HEK293 (cell line): ENCODE results near the gene DLD.

ENCODE experiments used
- AEBP2 ChIP-seq: fragments of 450-650 bp; formaldehyde crosslinking; IDR thresholded peaks from 2 replicates; pipeline ENCODE4 v1.5.1; 2016; ENCODE audit warnings: missing biosample characterization, missing genetic modification characterization, borderline replicate concordance
- BCL11A ChIP-seq: fragments of 450-650 bp; formaldehyde crosslinking; IDR thresholded peaks from 2 replicates; pipeline ENCODE4 v1.5.1; 2016; ENCODE audit warnings: low read depth, missing biosample characterization, missing genetic modification characterization
- GLIS1 ChIP-seq: fragments of 450-650 bp; formaldehyde crosslinking; IDR thresholded peaks from 2 replicates; pipeline ENCODE4 v1.5.1; 2016; ENCODE audit warnings: missing biosample characterization, missing genetic modification characterization
- GLIS2 ChIP-seq: fragments of 450-650 bp; formaldehyde crosslinking; IDR thresholded peaks from 2 replicates; pipeline ENCODE4 v1.5.1; 2016; ENCODE audit warnings: missing biosample characterization, missing genetic modification characterization
- MZF1 ChIP-seq: fragments of 450-650 bp; formaldehyde crosslinking; IDR thresholded peaks from 2 replicates; pipeline ENCODE4 v1.5.1; 2017; ENCODE audit warnings: missing biosample characterization, missing genetic modification characterization, borderline replicate concordance
- OSR2 ChIP-seq: fragments of 450-650 bp; formaldehyde crosslinking; IDR thresholded peaks from 2 replicates; pipeline ENCODE4 v1.5.1; 2016; ENCODE audit warnings: missing biosample characterization, missing genetic modification characterization
- REPIN1 ChIP-seq: fragments of 450-650 bp; formaldehyde crosslinking; IDR thresholded peaks from 2 replicates; pipeline ENCODE4 v1.5.1; 2017; ENCODE audit warnings: missing biosample characterization, missing genetic modification characterization, low read depth
- SCRT1 ChIP-seq: fragments of 450-650 bp; formaldehyde crosslinking; IDR thresholded peaks from 2 replicates; pipeline ENCODE4 v1.5.1; 2016; ENCODE audit warnings: missing biosample characterization, missing genetic modification characterization, borderline replicate concordance
- TCF7L2 ChIP-seq: IDR thresholded peaks from 2 replicates; pipeline ENCODE4 v1.6.1; 2011; ENCODE audit warnings: low read depth, mild to moderate bottlenecking, inconsistent platforms, low read length, moderate library complexity, borderline replicate concordance
- ZBTB21 ChIP-seq: fragments of 450-650 bp; formaldehyde crosslinking; IDR thresholded peaks from 2 replicates; pipeline ENCODE4 v1.5.1; 2017; ENCODE audit warnings: missing biosample characterization, missing genetic modification characterization
- ZNF112 ChIP-seq: fragments of 450-650 bp; formaldehyde crosslinking; IDR thresholded peaks from 2 replicates; pipeline ENCODE4 v1.5.0; 2017; ENCODE audit warnings: missing biosample characterization, missing genetic modification characterization
- ZNF121 ChIP-seq: fragments of 450-650 bp; formaldehyde crosslinking; IDR thresholded peaks from 2 replicates; pipeline ENCODE4 v1.5.1; 2016; ENCODE audit warnings: missing biosample characterization, missing genetic modification characterization
- ZNF138 ChIP-seq: fragments of 450-650 bp; formaldehyde crosslinking; IDR thresholded peaks from 2 replicates; pipeline ENCODE4 v1.5.1; 2016; ENCODE audit warnings: missing biosample characterization, missing genetic modification characterization, borderline replicate concordance
- ZNF169 ChIP-seq: fragments of 450-650 bp; formaldehyde crosslinking; IDR thresholded peaks from 2 replicates; pipeline ENCODE4 v1.5.1; 2016; ENCODE audit warnings: missing biosample characterization, missing genetic modification characterization
- ZNF19 ChIP-seq: fragments of 450-650 bp; formaldehyde crosslinking; IDR thresholded peaks from 2 replicates; pipeline ENCODE4; 2016; ENCODE audit warnings: missing biosample characterization, missing genetic modification characterization, low read depth
- ZNF202 ChIP-seq: fragments of 450-650 bp; formaldehyde crosslinking; IDR thresholded peaks from 2 replicates; pipeline ENCODE4 v1.5.1; 2016; ENCODE audit warnings: missing biosample characterization, missing genetic modification characterization, borderline replicate concordance
- ZNF24 ChIP-seq: fragments of 450-650 bp; formaldehyde crosslinking; IDR thresholded peaks from 2 replicates; pipeline ENCODE4 v1.5.1; 2016; ENCODE audit warnings: missing biosample characterization, missing genetic modification characterization
- ZNF248 ChIP-seq: fragments of 450-650 bp; formaldehyde crosslinking; IDR thresholded peaks from 2 replicates; pipeline ENCODE4 v1.5.1; 2017; ENCODE audit warnings: missing biosample characterization, missing genetic modification characterization
- ZNF266 ChIP-seq: fragments of 450-650 bp; formaldehyde crosslinking; IDR thresholded peaks from 2 replicates; pipeline ENCODE4 v1.5.1; 2016; ENCODE audit warnings: missing biosample characterization, missing genetic modification characterization, low read depth
- ZNF274 ChIP-seq, 2 experiments: fragments of 200-500 bp in 1 of 2; fragments of 450-650 bp in 1 of 2; sonication (Bioruptor generic) in 1 of 2; formaldehyde crosslinking in 1 of 2; IDR thresholded peaks; 2 replicates each; pipeline versions ENCODE4 v1.5.1 to v1.6.1; 2014 to 2016; ENCODE audit warnings: borderline replicate concordance in 1 of 2, inconsistent platforms in 1 of 2, low read length in 1 of 2, missing biosample characterization in 1 of 2, missing genetic modification characterization in 1 of 2
- ZNF341 ChIP-seq: fragments of 450-650 bp; formaldehyde crosslinking; IDR thresholded peaks from 2 replicates; pipeline ENCODE4; 2016; ENCODE audit warnings: low read depth, missing biosample characterization, missing genetic modification characterization
- ZNF366 ChIP-seq: fragments of 450-650 bp; formaldehyde crosslinking; conservative IDR thresholded peaks from 2 replicates; pipeline ENCODE4 v1.5.1; 2016; ENCODE audit warnings: missing biosample characterization, missing genetic modification characterization
- ZNF423 ChIP-seq: fragments of 450-650 bp; formaldehyde crosslinking; IDR thresholded peaks from 2 replicates; pipeline ENCODE4 v1.5.1; 2016; ENCODE audit warnings: missing biosample characterization, missing genetic modification characterization
- ZNF555 ChIP-seq: fragments of 450-650 bp; formaldehyde crosslinking; conservative IDR thresholded peaks from 2 replicates; pipeline ENCODE4 v1.5.1; 2017; ENCODE audit warnings: missing biosample characterization, mild to moderate bottlenecking, missing genetic modification characterization, inconsistent platforms
- ZNF560 ChIP-seq: fragments of 450-650 bp; formaldehyde crosslinking; IDR thresholded peaks from 2 replicates; pipeline ENCODE4 v1.5.1; 2017; ENCODE audit warnings: missing biosample characterization, missing genetic modification characterization, borderline replicate concordance
- ZNF629 ChIP-seq: fragments of 450-650 bp; formaldehyde crosslinking; IDR thresholded peaks from 2 replicates; pipeline ENCODE4 v1.5.1; 2017; ENCODE audit warnings: missing biosample characterization, missing genetic modification characterization
- ZNF670 ChIP-seq: fragments of 450-650 bp; formaldehyde crosslinking; IDR thresholded peaks from 2 replicates; pipeline ENCODE4 v1.5.1; 2016; ENCODE audit warnings: missing biosample characterization, missing genetic modification characterization, low read depth
- ZNF707 ChIP-seq: fragments of 450-650 bp; formaldehyde crosslinking; IDR thresholded peaks from 2 replicates; pipeline ENCODE4 v1.5.1; 2016; ENCODE audit warnings: missing biosample characterization, missing genetic modification characterization
- ZNF830 ChIP-seq: fragments of 450-650 bp; IDR thresholded peaks from 2 replicates; pipeline ENCODE4 v1.5.0; 2018; ENCODE audit warnings: missing biosample characterization, missing genetic modification characterization, low read depth, mild to moderate bottlenecking, moderate library complexity
- ZSCAN30 ChIP-seq: fragments of 450-650 bp; IDR thresholded peaks from 2 replicates; pipeline ENCODE4 v1.5.1; 2018; ENCODE audit warnings: missing biosample characterization, mild to moderate bottlenecking, missing genetic modification characterization, moderate library complexity
- ZSCAN5A ChIP-seq: fragments of 450-650 bp; formaldehyde crosslinking; IDR thresholded peaks from 2 replicates; pipeline ENCODE4 v1.5.1; 2016; ENCODE audit warnings: missing biosample characterization, missing genetic modification characterization
- TF ChIP-seq, protein P1 (sequence below): fragments of 450-650 bp; formaldehyde crosslinking; IDR thresholded peaks from 2 replicates; pipeline ENCODE4 v1.5.1; 2016; ENCODE audit warnings: missing biosample characterization, missing genetic modification characterization
- TF ChIP-seq, protein P2 (sequence below): IDR thresholded peaks from 2 replicates; pipeline ENCODE4 v1.6.1; 2011; ENCODE audit warnings: mild to moderate bottlenecking, low read depth, low read length, borderline replicate concordance
- TF ChIP-seq, protein P3 (sequence below): fragments of 450-650 bp; IDR thresholded peaks from 2 replicates; pipeline ENCODE4 v1.5.1; 2018; ENCODE audit warnings: missing biosample characterization, mild to moderate bottlenecking, missing genetic modification characterization

Gene DLD

GRCh38 chr7:107890962-107891635 lies at the start of gene DLD (continued):
- TF ChIP-seq SCRT1 (tag by site-specific recombination) (no peak), ZNF24 (tag by site-specific recombination) (no peak; the same call in 1 of the 2 replicates), ZNF266 (tag by site-specific recombination) (no peak), ZNF423 (tag by site-specific recombination) (no peak), ZNF19 (tag by site-specific recombination) (no peak), ZNF112 (tag by site-specific recombination) (no peak), MZF1 (no peak), ZNF555 (tag by site-specific recombination) (no peak), ZNF560 (tag by site-specific recombination) (no peak), ZNF670 (no peak), ZBTB21 (peak; percentile 88), ZNF248 (no peak), ZNF138 (tag by site-specific recombination) (no peak), AEBP2 (tag by site-specific recombination) (no peak), GLIS1 (peak; percentile 60; the same call in 1 of the 2 replicates), GLIS2 (tag by site-specific recombination) (no peak; the same call in 1 of the 2 replicates), ZNF274 (IDR thresholded peaks at IDR 0.05; ENCODE audit: low read length) (no peak), ZNF274 (tag by site-specific recombination; IDR thresholded peaks at IDR 0.05; ENCODE audit: borderline replicate concordance) (no peak), REPIN1 (tag by site-specific recombination) (no peak), ZNF341 (tag by site-specific recombination) (peak; percentile 100), ZSCAN30 (peak; percentile 57; the same call in 1 of the 2 replicates), OSR2 (tag by site-specific recombination) (no peak), ZNF707 (tag by site-specific recombination) (no peak), BCL11A (tag by site-specific recombination) (no peak), ZNF830 (tag by site-specific recombination) (no peak), ZNF366 (0 out of 2 replicates have a peak, but pooled peaks have one; percentile 15), ZNF202 (tag by site-specific recombination) (no peak), TCF7L2 (no peak), ZNF629 (tag by site-specific recombination) (peak; percentile 94), ZSCAN5A (tag by site-specific recombination) (peak; percentile 85; the same call in 1 of the 2 replicates), ZNF169 (tag by site-specific recombination) (no peak), ZNF121 (tag by site-specific recombination) (0 out of 2 replicates have a peak, but pooled peaks have one; percentile 52)
- TF ChIP-seq, protein P1, sequence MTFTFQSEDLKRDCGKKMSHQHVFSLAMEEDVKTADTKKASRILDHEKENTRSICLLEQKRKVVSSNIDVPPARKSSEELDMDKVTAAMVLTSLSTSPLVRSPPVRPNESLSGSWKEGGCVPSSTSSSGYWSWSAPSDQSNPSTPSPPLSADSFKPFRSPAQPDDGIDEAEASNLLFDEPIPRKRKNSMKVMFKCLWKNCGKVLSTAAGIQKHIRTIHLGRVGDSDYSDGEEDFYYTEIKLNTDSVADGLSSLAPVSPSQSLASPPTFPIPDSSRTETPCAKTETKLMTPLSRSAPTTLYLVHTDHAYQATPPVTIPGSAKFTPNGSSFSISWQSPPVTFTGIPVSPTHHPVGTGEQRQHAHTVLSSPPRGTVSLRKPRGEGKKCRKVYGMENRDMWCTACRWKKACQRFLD (tag by site-specific recombination): no peak
- TF ChIP-seq, protein P2, sequence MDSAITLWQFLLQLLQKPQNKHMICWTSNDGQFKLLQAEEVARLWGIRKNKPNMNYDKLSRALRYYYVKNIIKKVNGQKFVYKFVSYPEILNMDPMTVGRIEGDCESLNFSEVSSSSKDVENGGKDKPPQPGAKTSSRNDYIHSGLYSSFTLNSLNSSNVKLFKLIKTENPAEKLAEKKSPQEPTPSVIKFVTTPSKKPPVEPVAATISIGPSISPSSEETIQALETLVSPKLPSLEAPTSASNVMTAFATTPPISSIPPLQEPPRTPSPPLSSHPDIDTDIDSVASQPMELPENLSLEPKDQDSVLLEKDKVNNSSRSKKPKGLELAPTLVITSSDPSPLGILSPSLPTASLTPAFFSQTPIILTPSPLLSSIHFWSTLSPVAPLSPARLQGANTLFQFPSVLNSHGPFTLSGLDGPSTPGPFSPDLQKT: no peak
- TF ChIP-seq, protein P3, sequence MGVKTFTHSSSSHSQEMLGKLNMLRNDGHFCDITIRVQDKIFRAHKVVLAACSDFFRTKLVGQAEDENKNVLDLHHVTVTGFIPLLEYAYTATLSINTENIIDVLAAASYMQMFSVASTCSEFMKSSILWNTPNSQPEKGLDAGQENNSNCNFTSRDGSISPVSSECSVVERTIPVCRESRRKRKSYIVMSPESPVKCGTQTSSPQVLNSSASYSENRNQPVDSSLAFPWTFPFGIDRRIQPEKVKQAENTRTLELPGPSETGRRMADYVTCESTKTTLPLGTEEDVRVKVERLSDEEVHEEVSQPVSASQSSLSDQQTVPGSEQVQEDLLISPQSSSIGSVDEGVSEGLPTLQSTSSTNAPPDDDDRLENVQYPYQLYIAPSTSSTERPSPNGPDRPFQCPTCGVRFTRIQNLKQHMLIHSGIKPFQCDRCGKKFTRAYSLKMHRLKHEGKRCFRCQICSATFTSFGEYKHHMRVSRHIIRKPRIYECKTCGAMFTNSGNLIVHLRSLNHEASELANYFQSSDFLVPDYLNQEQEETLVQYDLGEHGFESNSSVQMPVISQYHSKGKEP (tag by site-specific recombination): no peak
